Stimulated activated CD8-positive, alpha-beta memory T cell treated with anti-CD3 and anti-CD28 coated beads, Interleukin-7, amount 100 ng/mL, for 4 hours (primary cell): Measurements from ENCODE around the gene NTM.

Source experiments
- DNase-seq, 2 donors: peaks; one replicate each; pipeline ENCODE4 v3.0.0-alpha.2; 2020; ENCODE audit warnings: low read depth in 2 of 2

NTM gene

GRCh38 chr11:131734871-131735270, 364.5 kb downstream of the NTM start:
- DNase-seq, result no peak

DNA sequence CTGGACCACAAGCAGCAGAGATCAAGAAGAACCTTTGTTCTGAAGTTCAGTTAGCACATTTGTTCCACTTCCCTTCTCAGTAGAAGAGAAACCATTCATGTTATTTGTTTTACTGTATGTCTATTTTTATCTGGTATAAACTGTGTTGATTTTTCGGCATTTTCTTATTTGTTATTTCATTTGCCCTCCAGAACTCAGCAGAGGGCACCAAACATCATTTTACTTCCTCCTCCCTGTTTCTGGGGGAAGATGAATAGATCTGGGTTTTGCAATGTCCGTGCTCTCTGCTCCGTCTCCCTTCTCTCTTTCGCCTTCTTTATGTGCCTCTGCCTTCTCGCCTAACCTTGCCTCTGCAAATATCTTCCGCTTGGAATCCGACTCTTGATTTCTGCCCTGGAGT, 366.9 kb downstream of the NTM start:
- DNase-seq, result no peak

DNA sequence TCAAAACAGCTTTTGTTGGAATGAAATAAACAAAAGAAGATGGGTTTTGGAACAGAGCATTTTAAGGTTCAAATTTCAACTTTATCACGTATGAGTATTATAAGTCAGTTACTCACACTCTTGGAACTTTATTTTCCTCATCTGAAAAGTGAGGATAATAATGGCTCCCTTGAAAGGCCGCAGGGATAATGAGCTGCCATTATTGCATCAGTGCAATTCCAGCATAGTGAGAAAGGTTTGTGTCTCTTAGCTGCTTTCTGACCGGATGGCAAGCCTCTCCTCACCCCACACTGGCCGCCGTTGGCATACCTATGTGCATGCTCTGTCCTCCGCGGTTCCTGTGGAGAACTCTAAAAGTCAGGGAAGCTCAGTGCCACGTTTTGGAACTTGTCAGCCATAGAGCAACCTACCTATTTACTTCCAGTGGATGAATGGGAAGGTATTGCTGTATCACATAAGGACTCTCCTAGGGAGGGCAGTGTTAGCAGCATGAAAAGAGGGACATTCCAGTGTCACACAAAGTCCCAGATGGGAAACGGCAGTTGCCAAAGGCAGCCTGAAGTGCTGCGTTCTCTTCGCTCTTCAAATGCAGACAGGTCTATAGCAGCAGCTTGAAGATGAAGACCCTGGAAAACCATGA, 368.9 kb downstream of the NTM start:
- DNase-seq, result no peak

DNA sequence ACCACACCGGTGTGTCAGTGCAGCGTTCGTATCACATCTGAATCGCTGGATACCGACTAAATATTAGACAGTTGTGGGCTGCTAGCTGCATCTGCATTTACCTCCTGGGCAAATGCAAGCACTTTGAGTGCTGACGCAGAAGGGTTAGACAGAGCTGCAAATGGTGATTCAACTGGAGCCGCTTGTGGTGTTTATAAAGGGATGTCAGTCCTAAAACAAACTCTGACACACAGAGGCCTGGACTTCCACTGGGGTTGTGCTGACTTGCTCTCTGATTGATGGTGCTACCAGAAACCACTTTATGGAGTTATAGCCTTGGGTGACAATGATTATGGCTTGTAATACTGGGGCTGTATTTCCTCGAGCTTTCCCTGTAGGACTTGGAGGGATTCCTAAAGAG, 374.4 kb downstream of the NTM start:
- no peak for DNase-seq

DNA sequence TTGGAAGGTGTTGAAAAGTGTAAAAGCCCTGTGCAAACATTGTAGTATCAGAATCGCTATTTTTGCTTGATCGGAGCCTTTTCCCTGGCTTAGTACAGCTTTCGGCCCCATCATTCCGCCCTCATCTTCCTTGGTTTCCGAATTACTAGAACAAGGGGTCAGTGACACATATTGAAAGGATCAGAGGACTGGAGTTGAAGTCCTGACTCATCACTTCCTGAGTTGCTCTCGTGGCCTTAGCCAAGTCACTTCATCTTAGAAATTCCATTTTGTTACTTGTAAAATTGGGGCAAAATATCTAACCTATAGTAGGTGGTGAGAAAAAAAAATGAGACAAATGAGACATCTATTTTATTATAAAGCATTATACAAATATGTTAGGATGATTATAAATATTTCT, 375.0 kb downstream of the NTM start:
- no peak for DNase-seq

DNA sequence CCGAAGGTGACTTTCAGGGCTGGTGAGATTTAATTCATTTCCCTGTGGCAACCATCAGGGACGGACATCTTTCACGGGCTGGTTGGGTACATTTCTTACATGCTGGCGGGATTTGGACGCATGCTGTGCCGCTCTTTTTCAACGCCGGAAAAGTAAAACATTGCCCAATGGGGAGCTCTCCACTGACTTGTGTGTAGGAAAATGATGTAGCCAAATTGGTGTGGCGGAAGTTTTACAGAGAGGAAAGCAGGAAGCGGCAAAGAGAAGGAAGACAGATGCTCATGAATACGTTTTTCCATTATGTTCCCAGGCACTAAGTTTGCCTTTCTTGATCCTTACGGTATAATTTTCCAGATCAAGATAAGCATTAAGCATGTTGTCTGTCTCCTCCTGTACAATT, 375.8 kb downstream of the NTM start:
- no peak for DNase-seq

DNA sequence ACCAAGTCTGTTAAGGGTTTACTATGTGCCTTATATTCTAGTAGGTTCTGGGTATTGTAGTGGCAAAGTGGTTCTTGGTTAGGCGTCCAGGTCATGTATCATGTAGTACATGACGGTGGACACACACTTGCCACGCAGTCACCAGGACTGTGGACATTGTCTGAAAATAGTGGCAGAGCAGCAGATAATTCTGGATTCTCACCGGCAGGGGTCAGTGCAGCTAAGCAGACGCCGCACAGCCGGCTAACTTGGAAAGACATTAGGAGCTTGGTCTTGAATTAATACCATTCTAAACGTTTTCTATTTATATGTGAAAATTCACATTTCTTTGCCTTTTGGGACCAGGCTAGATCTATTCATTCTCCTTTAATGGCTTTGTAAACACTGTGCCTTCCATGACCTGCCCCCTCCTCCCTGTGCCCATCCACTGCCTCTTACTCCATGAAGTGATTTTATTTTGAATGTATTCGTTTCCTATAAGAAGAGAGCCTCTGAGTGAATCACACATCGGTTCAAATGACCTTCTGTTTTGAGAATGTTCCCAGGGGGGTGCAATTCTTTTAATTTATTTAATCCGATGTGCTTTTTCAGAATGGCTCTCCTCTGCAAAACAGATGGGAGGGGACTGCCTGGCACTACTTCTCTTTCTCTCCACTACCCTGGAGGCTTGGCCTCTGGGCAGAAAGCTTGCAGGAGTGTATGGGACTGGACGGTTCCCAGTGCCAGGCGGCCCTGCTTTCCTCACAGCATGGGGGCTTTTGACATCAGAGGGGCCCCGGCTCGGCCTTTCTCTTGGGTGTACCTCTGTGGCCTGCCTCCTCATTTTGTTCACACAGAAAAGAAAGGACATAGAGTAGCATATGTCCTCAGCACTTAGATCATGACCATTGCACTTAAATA, 378.0 kb downstream of the NTM start:
- DNase-seq, result no peak

DNA sequence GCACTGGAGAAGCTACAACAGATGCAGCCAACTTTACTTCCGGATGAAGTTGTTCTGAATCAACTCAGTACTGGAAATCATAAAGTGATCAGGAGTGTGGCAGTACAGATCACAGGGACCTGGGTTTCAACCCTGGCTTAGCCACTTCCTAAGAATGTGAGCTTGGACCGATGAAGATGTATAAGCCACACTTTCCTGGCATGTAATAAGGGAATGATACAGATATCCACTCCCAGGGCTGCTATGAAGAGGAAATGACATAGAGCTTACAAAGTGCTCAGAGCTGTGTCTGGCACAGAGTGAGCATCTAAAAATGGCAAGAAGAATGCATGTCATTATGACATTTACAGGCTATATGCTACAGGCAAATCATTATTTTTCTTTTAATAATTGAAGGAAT, 378.7 kb downstream of the NTM start:
- no peak for DNase-seq

GRCh38 chr11:131750152-131750551, 379.7 kb downstream of the NTM start:
- DNase-seq, result no peak

DNA sequence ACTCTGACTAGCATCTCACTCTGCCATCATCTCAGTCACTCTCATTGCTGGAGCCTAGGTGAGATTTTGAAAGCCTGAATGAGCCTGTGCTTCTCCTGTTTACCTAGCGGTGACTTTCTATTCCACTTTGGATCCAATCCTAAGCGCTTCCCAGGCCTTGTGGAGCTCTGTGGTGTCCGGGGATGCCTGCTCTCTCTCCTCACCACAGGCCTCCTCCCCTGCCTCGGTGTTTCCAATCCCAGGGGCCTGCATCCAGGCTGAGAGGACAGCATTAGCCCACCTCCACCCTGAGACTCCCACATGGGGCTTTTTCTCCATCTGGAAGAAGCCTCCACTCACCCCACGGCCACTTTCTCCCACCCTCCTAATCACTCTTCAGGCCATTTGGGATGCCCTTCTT, 380.3 kb downstream of the NTM start:
- no peak for DNase-seq

- no peak for DNase-seq
Observed at GRCh38 chr11:131754671-131755070, 384.3 kb downstream of the NTM start.

DNA sequence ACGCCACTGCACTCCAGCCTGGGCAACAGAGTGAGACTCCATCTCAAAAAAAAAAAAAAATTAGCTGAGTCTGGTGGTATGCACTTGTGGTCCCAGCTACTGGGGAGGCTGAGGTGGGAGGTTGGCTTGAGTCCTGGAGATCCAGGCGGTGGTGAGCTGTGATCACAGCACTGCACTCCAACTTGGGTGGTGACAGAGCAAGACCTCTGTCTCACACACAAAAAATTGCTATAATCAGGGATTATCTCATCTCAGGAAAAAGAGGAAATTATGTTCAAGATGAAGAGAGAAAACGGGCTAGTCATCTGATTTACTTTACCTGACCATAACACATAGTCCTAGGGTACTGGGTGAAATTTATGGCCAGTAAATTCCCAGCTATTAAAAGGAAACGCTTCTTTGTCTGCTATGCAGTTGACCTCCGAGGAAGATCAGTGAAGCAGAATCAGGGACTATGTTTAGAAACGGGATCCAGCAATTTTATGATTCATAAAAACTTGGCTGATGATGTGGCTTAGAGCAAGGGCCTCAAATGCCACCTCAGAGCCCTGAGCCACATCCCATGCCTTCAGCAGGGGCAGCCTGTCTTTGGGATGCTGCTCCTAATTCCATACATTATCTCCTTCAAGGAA, 386.2 kb downstream of the NTM start:
- no peak for DNase-seq

GRCh38 chr11:131758726-131759125, 388.3 kb downstream of the NTM start:
- no peak for DNase-seq

- DNase-seq, result no peak
Observed at GRCh38 chr11:131759140-131759539, 388.7 kb downstream of the NTM start.

DNA sequence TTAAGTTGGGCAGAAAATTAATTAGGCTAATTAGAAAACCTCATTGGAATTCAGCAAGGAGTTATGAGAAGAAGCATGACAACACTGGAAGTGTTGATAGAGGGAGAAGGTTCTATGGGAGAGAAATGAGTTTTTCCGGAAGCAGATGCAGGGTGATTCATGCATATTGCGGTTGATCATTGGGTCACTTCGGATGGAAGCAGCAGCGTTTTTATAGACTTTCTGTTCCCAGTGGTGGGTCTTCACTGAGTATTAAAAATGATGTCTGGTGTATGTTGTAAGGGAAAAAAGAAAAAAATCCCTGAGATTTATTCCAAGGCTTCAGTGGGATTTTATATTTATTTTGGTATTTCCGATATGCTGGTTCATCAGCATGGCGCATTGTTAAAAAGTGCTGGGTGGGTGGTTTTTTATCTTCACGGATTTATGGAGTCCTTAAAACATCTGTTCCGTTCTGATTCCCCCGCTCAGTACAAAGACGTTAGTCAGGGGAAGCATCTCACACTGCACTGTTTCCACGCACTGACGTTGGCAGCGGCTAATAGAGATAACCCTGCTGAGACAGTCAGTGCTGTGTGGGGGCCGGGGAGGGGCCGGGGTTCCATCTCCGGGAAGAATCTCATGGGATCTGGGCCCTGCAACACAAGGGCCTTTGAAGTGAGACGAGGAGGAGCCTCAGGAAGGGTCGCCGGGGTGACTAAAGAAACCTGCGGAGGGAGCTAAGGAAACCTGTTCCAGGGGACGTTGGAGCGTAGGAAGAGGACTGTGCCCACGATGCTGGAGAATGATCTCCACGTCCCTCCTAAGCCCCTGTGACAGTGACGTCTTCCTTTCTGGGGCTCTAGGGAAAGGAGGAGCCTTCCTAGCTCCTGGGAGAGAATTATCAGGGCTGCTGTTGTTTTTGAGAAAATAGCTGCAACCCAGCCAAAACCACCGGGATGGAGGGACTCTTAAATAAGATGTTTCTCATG, 390.0 kb downstream of the NTM start:
- DNase-seq, result no peak

DNA sequence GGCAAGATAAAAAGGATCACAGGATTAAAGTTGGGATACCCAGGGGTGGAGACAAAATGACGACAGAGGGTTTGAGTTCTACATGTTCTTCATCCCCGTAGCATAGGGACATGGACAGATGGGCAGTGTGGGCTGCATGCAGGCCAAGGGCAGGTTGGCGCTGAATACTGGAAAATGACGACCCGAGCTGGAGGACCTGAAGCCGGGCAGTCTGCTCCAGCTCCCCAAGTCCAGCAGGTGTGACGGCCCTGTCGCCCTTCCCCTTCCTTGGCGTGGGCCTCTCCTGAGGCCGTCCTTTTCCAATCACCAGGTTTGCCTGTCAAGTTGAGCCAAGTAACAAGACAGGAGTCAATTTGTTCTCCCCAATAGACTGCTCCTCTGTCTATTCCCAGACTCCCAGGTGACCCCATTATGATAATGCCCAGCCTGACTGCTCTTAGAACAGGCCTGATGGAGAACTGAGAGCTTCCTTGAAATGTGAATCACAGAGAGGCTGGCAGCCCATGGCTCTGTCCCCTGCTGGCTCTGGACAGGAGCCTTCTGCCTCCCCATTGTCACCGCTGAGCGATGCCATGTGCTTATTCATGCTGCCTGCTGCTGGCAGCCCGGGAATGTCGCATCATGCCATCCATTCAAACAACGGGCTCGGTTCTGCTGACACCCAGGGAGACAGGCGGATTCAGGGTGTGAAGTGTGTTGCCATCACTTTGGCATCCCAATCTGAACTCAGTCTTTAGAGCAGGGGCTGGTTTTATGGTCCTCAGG, 392.1 kb downstream of the NTM start:
- DNase-seq, result no peak

DNA sequence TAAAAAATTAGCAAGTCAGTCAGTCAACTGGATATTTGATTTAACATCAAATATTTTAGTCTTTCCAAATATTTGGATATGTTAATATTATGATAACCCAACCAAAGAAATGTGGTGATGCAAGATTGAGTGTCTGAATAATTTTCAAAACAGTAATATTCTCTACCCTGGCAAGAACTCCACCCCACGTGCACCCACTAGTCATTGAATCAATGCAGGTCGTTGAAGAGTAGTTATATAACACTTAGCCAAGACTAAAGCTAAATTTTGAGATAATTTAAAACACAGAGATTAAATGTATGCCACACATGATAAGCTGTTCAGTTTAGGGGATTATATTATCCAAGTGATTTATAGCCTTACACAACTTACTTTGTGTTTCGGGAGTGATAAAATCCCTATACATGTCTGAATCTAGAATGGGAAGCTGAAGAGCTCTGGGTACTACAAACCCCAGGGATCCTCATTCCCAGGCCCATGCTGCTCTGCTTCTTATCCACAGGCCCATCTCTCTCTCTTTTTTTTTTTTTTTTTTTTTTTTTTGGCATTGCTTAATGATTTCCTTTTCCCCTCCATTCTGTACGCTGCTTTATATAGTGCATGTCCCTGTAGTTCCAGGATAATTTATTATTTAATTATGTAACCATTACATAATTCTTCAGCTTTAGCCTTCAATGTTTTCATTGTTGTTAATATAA, 392.9 kb downstream of the NTM start:
- DNase-seq, result no peak

DNA sequence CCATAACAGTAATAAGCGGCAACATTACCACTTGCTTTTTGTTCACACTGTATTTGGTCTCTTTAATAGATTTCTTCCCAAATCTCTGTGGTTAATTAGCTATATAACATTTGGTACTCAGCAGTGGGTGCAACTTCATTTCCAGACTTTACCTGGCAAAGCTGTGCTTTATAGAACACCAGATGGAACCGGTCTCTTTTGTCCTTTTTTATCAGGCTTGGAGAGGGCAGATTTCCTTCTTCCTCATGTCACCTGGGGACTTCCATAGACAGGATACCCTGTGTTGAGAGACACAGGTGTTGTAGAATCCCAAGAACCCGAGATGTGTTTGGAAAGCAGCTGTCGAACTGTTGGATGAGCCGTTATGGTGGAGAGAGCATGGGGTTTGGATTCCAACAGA, 393.7 kb downstream of the NTM start:
- DNase-seq, result no peak

GRCh38 chr11:131764649-131765048, 394.2 kb downstream of the NTM start:
- DNase-seq, result no peak

- no peak for DNase-seq
Observed at GRCh38 chr11:131766637-131767036, 396.2 kb downstream of the NTM start.
